Neural cell (in vitro differentiated cells): ENCODE results near the gene KEL.

Source experiments
- CTCF ChIP-seq: fragments of 450-650 bp; IDR thresholded peaks from 2 replicates; pipeline ENCODE4 v1.5.1; 2014; ENCODE audit warnings: antibody characterized with exemption, mild to moderate bottlenecking, moderate library complexity; ENCODE audit not compliant: poor library complexity, severe bottlenecking
- EP300 ChIP-seq: fragments of 450-650 bp; conservative IDR thresholded peaks from 2 replicates; pipeline ENCODE4 v1.6.1; 2014; ENCODE audit warnings: antibody characterized with exemption, mild to moderate bottlenecking, moderate library complexity; ENCODE audit not compliant: poor library complexity, severe bottlenecking
- POLR2AphosphoS5 ChIP-seq: IDR thresholded peaks from 2 replicates; pipeline ENCODE4 v1.6.1; 2012
- TAF1 ChIP-seq: IDR thresholded peaks from 2 replicates; pipeline ENCODE4 v1.6.1; 2012; ENCODE audit warnings: low read depth

GRCh38 chr7:142901426-142902259 lies 60.5 kb downstream of the KEL start:
- TF ChIP-seq EP300 = no peak
- TF ChIP-seq CTCF = no peak
- TF ChIP-seq TAF1 = no peak
- no peak for TF ChIP-seq POLR2AphosphoS5
